ENCODE measurements around the gene ARL6IP6.

Gene ARL6IP6

GRCh38 chr2:152804687-152805408 is 86.4 kb downstream of the ARL6IP6 start:
- Mint-ChIP-seq H3K4me3 (no peak overlapping the region), H3K4me1 (ENCODE audit: low read depth) (no peaks in the 10 kb centered on the region), H3K9me3 (no peaks in the 10 kb centered on the region), H3K27me3 (ENCODE audit: low read depth) (peaks cover 7% of the 10 kb centered on the region), H3K27ac (no peak overlapping the region), H3K36me3 (ENCODE audit: low read depth) (no peaks in the 10 kb centered on the region)

- Mint-ChIP-seq H3K36me3 (ENCODE audit: low read depth) (no peaks in the 10 kb centered on the region), H3K27me3 (ENCODE audit: low read depth) (peaks cover 7% of the 10 kb centered on the region), H3K9me3 (peaks cover 19% of the 10 kb centered on the region), H3K4me3 (no peak overlapping the region), H3K27ac (no peak overlapping the region), H3K4me1 (ENCODE audit: low read depth) (peaks cover 2% of the 10 kb centered on the region)
These were observed 93.5 kb downstream of the ARL6IP6 start for GRCh38 chr2:152811916-152812315.
